T-helper 2 cell treated with Interferon-gamma antibody and Interleukin-4, amounts not matched to agents 5 μg/mL and 100 μg/mL, for 36 hours (primary cell): ENCODE measurements around the gene ZMIZ1.

Experiments used
- DNase-seq: peaks from one replicate; pipeline ENCODE4 v3.0.0; 2021; ENCODE audit warnings: low spot score
- H3K27ac Mint-ChIP-seq: one replicate; pipeline ENCODE4 v1.8.0; 2021; ENCODE audit warnings: mild to moderate bottlenecking, mixed read lengths
- H3K27me3 Mint-ChIP-seq: one replicate; pipeline ENCODE4 v1.8.0; 2021; ENCODE audit warnings: low read depth, mixed read lengths
- H3K36me3 Mint-ChIP-seq: one replicate; pipeline ENCODE4 v1.8.0; 2021; ENCODE audit warnings: low read depth, mixed read lengths
- H3K4me1 Mint-ChIP-seq: one replicate; pipeline ENCODE4 v1.8.0; 2021; ENCODE audit warnings: low read depth, mixed read lengths
- H3K4me3 Mint-ChIP-seq: one replicate; pipeline ENCODE4 v1.8.0; 2022; ENCODE audit warnings: mild to moderate bottlenecking, moderate library complexity, mixed read lengths
- H3K9me3 Mint-ChIP-seq: one replicate; pipeline ENCODE4 v1.8.0; 2021; ENCODE audit warnings: mixed read lengths

ZMIZ1 gene

DNA sequence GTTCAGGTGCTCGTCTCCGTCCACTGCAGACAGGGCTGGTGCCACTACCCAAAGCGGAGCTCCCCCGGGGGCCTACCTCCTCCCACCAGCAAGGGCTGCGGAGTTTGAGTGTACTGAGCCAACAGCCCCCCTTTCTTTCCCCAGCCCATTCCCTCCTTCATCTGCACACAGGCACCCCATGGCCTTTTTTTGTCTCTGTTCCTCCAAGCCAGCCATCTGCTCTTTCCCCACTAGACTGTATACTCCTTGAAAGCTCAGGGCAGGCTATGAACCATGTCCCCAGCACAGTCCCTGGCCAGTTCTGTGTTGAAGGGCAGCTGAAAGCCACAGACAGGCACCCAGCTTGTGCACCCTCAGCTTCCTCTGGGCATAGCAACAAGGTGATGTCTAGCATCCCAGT, 99.4 kb downstream of the ZMIZ1 start:
- Mint-ChIP-seq H3K27me3 (no peaks in the 10 kb centered on the region), H3K27ac (no peak overlapping the region), H3K36me3 (no peaks in the 10 kb centered on the region), H3K4me3 (no peak overlapping the region), H3K9me3 (no peaks in the 10 kb centered on the region), H3K4me1 (no peaks in the 10 kb centered on the region)
- DNase-seq = no peak

DNA sequence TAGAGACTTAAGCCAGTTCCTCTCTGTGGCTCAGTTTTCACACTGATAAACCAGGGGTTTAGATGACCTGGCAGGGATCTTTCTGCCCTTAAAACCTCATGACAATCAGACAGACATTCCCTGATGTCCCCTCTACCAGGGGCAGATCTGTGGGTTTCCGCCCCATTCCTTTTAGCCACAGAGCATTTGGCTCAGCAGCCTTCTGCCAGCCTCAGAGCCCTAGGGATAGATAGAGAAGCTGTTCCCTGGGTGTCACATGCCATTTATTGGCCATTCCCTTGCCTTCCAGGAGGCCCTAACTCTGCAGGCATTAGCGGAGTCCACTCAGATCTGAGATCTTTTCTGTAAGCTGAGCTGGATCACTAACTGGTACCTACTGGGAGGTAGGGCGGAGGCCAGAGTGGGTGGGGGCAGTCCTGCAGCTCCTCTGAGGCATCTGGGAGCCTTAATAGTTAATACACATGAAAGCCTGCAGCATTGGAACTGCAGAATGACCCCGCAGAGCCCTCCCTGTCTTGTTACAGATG, 101.5 kb downstream of the ZMIZ1 start:
- H3K27me3 Mint-ChIP-seq = no peaks in the 10 kb centered on the region
- H3K36me3 Mint-ChIP-seq = no peaks in the 10 kb centered on the region
- no peak overlapping the region for H3K4me3 Mint-ChIP-seq
- no peaks in the 10 kb centered on the region for H3K4me1 Mint-ChIP-seq
- DNase-seq = no peak
- no peak overlapping the region for H3K27ac Mint-ChIP-seq
- no peaks in the 10 kb centered on the region for H3K9me3 Mint-ChIP-seq

DNA sequence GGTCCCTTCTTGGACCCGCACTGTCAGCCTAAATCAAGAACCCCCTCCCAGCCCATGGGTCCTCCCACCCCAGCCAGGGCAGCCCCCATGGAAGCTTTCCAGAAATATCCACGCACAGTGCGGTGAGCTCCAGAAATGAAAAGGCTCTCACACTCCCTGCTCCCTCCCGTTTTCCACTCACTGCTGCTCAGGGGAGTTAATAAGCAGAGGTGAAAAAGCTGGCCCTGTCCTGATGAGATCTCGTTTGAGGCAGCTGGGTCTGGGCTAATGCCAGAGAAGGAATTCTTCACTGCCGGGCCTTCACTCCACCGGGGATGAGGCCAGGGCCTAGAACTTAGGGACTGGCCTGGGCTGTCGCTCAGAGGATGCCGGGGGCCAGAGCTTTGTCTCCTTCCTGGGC, 102.2 kb downstream of the ZMIZ1 start:
- H3K36me3 Mint-ChIP-seq = no peaks in the 10 kb centered on the region
- H3K9me3 Mint-ChIP-seq = no peaks in the 10 kb centered on the region
- no peak overlapping the region for H3K27ac Mint-ChIP-seq
- no peak overlapping the region for H3K4me3 Mint-ChIP-seq
- no peaks in the 10 kb centered on the region for H3K4me1 Mint-ChIP-seq
- no peak for DNase-seq
- no peaks in the 10 kb centered on the region for H3K27me3 Mint-ChIP-seq

DNA sequence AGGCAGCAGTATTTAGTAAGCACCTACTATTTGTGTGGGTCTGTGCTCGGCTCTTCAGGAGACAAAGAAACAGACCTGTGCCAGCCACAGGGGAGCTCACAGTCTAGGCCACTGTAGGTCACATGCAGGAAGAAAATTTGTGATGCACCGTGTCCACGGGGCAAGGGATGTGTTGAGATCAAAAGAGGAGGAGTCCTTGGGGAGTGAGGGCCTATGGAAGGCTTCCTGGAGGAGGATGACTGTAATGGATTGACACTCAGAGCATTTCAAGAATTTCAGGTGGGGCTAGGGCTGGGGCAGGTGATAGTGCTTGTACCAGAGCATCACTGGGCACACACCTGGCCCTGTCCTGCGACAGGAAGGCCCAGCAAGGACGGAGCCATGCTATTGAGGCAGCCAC, 102.7 kb downstream of the ZMIZ1 start:
- H3K4me1 Mint-ChIP-seq = no peaks in the 10 kb centered on the region
- no peak overlapping the region for H3K27ac Mint-ChIP-seq
- no peak for DNase-seq
- no peaks in the 10 kb centered on the region for H3K36me3 Mint-ChIP-seq
- H3K9me3 Mint-ChIP-seq = no peaks in the 10 kb centered on the region
- H3K4me3 Mint-ChIP-seq = no peak overlapping the region
- no peaks in the 10 kb centered on the region for H3K27me3 Mint-ChIP-seq

DNA sequence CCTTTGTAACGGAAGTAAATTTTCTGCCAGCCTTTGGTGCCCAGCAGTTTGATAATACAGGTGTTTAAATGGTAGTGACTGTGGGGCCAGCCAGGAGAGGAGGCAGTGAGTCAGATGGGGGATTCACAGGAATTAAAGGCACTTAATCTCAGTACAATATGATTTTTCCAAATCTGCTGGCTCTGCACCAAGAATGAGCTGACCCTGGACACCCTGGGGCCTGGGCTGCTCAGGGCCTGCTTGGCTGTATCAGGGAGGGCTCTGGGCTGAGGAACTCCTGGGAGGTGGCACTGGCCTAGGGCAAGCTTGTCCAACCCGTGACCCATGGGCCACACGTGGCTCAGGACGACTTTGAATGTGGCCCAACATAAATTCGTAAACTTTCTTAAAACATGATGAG, 104.1 kb downstream of the ZMIZ1 start:
- H3K36me3 Mint-ChIP-seq = no peaks in the 10 kb centered on the region
- H3K27ac Mint-ChIP-seq = no peak overlapping the region
- no peak overlapping the region for H3K4me3 Mint-ChIP-seq
- H3K27me3 Mint-ChIP-seq = no peaks in the 10 kb centered on the region
- DNase-seq = no peak
- no peaks in the 10 kb centered on the region for H3K9me3 Mint-ChIP-seq
- H3K4me1 Mint-ChIP-seq = no peaks in the 10 kb centered on the region

DNA sequence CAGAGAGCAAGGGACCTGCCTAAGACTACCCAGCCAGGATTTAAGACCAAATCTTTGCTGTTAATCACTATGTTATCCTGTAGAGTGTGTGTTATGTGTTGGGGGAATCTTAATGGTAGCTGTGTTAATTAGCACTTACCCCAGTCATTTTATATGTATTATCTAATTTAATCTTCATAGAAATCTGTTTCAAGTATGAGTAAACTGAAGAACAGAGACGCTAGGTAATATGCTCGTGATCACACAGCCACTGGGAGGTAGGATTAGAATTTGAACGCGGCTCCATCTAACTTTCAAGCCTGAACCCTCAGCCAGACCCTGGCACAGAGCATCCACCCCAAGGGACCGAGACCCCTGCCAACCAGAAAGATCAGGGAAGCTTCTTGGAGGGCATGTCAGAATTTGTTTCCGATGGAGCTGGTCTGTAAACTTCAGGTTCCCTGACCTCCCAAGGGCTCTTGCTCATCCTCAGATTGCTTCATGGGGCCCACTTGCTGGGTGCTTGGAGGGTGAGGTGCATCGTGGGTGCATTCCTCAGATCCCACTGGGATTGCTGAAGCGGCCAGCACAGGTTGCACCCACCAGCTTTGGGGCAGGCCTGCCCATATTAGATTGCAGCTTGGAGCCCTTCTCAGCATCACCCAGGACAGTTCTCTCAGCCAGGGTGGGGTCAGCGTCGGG, 105.0 kb downstream of the ZMIZ1 start:
- Mint-ChIP-seq H3K27ac (no peak overlapping the region), H3K4me1 (no peaks in the 10 kb centered on the region), H3K36me3 (no peaks in the 10 kb centered on the region), H3K4me3 (no peak overlapping the region), H3K27me3 (no peaks in the 10 kb centered on the region), H3K9me3 (no peaks in the 10 kb centered on the region)
- DNase-seq = no peak

DNA sequence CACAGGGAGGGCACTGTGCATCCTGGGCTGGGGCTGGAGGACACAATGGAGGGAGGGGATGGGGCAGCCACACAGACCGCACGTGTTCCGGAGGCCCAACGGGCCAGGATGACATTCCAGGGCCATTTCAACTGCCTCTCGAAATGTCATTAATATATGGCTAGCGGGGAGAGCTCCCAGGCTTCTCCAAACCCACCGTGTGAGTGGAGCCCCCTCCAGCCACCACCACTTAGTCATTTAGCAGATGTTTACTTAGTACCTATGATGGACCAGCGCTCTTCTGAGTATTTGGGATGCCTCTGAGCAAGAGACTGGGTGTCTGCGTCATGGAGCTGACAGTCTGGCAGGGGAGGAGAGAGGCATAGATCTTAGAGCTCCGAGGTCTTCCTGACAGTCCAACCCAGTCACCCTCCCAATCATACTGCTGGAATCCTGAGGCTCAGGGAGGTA, 107.3 kb downstream of the ZMIZ1 start:
- no peak for DNase-seq
- Mint-ChIP-seq H3K9me3 (no peaks in the 10 kb centered on the region), H3K36me3 (no peaks in the 10 kb centered on the region), H3K27ac (no peak overlapping the region), H3K27me3 (no peaks in the 10 kb centered on the region), H3K4me3 (no peak overlapping the region), H3K4me1 (no peaks in the 10 kb centered on the region)

DNA sequence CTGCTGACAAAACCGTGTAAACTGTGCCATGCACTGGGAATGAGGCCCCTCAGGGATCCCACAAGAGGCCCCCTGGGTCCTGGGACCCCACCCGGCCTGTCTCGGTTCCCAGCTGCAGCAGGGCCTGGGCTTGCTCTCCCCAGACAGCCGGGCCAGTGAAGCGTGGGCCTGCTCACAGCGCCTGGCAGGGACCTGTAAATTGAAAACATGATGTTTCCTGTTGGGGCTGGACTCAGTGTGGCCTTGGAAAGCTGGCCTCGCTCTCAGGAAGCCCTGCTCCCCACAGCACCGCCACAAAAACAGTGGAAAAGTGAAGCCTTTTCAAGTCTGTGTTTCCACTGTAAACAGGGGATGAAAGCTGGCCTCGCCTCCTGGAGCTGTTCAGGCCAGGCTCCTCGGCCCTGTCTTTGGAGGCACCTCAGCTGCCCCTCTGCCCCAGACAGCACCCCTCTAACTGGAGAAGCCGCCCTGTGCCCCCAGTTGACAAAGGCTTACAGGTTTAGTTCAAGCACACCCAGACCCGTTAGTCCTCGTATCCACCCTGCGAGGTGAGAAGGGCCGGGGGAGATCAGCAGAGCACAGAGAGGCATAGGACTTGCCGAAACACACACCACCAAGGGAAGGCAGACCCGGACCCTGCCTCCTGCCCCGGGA, 108.3 kb downstream of the ZMIZ1 start:
- Mint-ChIP-seq H3K36me3 (no peaks in the 10 kb centered on the region), H3K9me3 (no peaks in the 10 kb centered on the region), H3K27me3 (no peaks in the 10 kb centered on the region), H3K27ac (no peak overlapping the region), H3K4me3 (no peak overlapping the region), H3K4me1 (no peaks in the 10 kb centered on the region)
- no peak for DNase-seq

DNA sequence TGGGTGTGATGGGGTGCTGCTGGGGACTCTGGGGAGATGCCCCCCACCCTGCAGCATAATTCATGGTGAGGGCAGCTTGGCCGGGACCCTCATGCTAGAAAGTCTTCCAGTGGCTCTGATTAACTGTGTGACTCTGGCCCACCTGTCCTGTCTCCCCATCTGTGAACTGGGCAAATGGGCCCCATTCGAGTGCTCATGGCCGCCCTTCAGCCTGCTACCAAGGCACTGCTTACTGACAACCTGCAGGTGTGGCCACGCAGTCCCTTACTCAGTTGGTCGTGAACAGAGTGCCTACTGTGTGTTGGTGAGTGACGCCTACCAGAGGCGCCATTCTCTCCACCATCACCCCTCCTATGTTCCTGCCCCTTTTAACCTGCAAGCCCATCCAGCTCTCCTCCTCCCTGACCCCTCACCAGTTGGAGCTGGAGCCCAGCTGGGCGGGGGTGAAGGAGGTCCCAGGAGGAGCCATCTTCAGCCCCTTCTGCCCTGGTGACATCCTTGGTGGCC, 109.4 kb downstream of the ZMIZ1 start:
- H3K36me3 Mint-ChIP-seq = no peaks in the 10 kb centered on the region
- no peak overlapping the region for H3K27ac Mint-ChIP-seq

DNA sequence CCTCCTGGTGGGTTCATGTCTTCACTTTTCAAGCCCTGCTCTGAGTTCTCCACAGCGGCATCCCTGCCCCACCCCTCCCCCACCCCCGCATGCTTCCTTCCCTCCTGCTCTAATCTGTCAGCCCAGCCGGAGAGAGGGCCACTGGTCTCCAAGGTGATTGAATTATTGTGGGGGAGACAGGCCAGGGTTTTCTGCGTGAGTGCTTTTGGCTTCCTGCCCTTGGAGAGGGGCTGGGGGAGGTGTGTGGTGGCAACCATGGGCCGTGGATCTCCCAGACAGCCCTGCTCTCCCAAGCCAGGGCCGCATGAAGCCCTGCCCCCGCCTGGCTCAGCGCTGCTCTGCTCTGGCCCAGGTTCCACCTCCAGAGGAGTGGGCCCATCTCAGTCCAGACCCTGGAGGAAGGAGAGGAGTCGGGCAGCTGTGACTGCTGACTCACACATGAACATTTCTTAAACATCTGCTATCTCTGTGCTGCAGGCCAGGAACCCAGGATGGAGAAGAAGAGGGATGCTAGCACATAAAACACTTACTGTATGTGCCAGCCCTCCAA, 109.9 kb downstream of the ZMIZ1 start:
- DNase-seq = no peak
- H3K4me3 Mint-ChIP-seq = no peak overlapping the region
- H3K27me3 Mint-ChIP-seq = no peaks in the 10 kb centered on the region
- no peaks in the 10 kb centered on the region for H3K9me3 Mint-ChIP-seq
- H3K27ac Mint-ChIP-seq = no peak overlapping the region
- no peaks in the 10 kb centered on the region for H3K36me3 Mint-ChIP-seq
- no peaks in the 10 kb centered on the region for H3K4me1 Mint-ChIP-seq

More for the DNA sequence above, 109.4 kb downstream of the ZMIZ1 start:
- H3K9me3 Mint-ChIP-seq = no peaks in the 10 kb centered on the region
- no peak overlapping the region for H3K4me3 Mint-ChIP-seq
- no peak for DNase-seq
- no peaks in the 10 kb centered on the region for H3K4me1 Mint-ChIP-seq
- H3K27me3 Mint-ChIP-seq = no peaks in the 10 kb centered on the region

DNA sequence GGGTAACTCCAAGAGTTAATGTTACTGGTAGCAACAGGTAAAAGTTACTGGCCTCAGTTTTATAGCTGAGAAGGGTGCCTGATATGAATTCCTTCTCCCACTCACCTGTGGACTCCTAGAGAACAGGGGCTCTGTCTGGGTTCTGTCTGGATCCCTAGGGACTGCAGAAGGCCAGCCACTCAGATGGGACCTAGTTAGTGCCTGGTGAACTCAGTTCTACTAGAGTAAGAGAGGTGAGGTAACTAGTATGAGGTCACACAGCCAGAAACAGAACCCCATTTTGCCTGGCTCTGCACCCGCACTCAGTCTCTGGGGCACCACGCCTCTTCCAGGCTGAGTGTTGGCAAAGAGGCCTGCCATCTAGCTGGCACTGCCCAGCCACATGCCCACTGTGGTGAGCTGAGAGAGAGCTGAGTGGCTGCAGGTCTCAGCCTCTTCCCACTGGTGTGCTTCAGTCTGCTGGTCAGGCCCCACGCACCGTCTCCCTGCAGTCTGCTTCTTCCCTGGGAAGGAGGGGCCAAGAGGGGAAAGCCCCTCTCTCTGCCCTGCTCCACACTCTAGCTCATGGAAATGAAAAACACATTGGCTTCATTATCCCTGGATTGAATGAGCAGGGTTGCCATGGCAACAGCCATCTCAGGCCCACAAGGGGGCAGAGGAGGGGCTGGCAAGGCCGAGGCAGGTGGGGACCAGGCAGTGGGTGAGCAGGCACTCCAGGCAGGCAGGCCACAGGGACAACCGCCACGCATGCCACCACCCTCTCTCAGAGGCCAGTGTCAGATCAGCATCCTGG, 110.6 kb downstream of the ZMIZ1 start:
- Mint-ChIP-seq H3K4me1 (no peaks in the 10 kb centered on the region), H3K27me3 (no peaks in the 10 kb centered on the region), H3K36me3 (no peaks in the 10 kb centered on the region), H3K4me3 (no peak overlapping the region), H3K9me3 (no peaks in the 10 kb centered on the region), H3K27ac (no peak overlapping the region)
- no peak for DNase-seq

DNA sequence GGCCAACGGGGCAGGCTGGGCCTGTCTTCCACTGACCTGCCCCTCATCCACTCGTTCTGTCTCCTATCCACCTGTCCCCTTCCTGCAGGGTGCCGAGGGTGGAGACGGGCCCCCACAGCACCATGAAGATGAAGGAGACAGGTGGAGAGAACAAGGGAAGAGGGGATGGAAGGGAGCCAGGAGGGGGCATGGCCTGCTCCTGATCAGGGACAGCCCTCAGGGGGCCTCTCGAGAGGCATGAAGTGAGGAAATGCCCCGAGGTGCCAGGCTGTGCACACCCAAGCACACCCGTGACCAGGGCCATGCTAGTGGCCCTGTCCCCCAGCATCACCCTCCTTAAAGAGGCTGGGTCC, 111.2 kb downstream of the ZMIZ1 start:
- Mint-ChIP-seq H3K9me3 (no peaks in the 10 kb centered on the region), H3K4me1 (no peaks in the 10 kb centered on the region), H3K27ac (no peak overlapping the region), H3K4me3 (no peak overlapping the region), H3K36me3 (no peaks in the 10 kb centered on the region), H3K27me3 (no peaks in the 10 kb centered on the region)
- DNase-seq = no peak

DNA sequence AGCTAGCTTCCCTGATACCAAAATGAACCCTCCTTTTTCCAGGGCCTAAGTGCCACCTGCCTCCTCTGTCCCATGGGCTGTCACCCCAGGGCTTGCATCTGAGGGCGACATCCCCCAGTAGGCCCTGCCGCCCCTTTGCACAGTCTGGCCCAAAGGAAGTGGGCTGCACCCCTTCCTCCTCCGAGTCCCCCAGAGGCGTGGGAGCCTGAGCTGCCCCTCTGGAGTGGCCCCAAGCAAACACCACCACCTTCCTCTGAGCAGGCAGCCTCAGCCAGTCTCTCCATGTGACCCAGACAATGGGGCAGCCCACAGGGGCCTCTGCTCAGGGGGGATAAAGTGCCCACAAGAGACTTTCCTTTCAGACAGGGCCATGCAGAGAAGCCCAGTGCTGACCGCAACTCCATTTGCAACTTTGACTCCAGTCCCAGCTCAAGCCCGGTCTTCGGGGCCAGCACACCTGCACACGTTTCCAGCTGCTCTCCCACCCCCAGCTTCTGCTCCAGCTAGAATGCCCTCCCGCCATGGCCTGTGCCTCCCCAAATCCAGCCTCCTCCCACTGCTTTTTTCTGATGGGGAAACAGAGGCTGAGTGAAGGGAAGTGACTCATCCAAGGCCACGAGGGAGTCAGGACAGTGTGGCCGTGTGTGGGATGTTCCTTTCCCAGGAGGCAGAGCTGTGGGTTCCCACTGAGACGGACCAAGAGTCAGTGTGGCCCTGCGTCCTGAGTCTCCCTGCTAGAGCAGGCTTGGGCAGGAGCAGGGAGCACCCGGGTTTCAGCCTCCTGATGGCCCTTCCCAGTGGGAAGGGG, 111.9 kb downstream of the ZMIZ1 start:
- no peak overlapping the region for H3K27ac Mint-ChIP-seq
- no peaks in the 10 kb centered on the region for H3K27me3 Mint-ChIP-seq

More for the DNA sequence above, 111.9 kb downstream of the ZMIZ1 start:
- no peaks in the 10 kb centered on the region for H3K9me3 Mint-ChIP-seq
- H3K36me3 Mint-ChIP-seq = no peaks in the 10 kb centered on the region
- no peak overlapping the region for H3K4me3 Mint-ChIP-seq
- no peak for DNase-seq
- H3K4me1 Mint-ChIP-seq = no peaks in the 10 kb centered on the region
